ENCODE data around the gene KCNJ1.

KCNJ1 gene

GRCh38 chr11:128824191-128825049 lies 42.7 kb downstream of the KCNJ1 start:
- no peaks in the 10 kb centered on the region for H3K36me3 ChIP-seq (ENCODE audit: control insufficient read depth in 1 of 2, insufficient read depth in 2 of 2, low read length in 2 of 2)
- no peak overlapping the region for H3K27ac ChIP-seq (ENCODE audit: low read depth, low read length)
- no peak overlapping the region for H3K4me3 ChIP-seq (ENCODE audit: low read depth in 1 of 2, low read length in 2 of 2)
- H3K4me1 ChIP-seq (ENCODE audit: control insufficient read depth in 1 of 2, insufficient read depth in 2 of 2, low read length in 2 of 2) = no peaks in the 10 kb centered on the region
- no peak overlapping the region for H3K9ac ChIP-seq (ENCODE audit: low read depth in 1 of 2, low read length in 2 of 2)
- no peaks in the 10 kb centered on the region for H3K27me3 ChIP-seq (ENCODE audit: control insufficient read depth in 1 of 2, insufficient read depth in 2 of 2, low read length in 2 of 2)
- no peaks in the 10 kb centered on the region for H3K9me3 ChIP-seq (ENCODE audit: control insufficient read depth in 1 of 2, low read length in 2 of 2)

GRCh38 chr11:128823753-128824152 lies 43.3 kb downstream of the KCNJ1 start:
- H3K4me1 ChIP-seq (ENCODE audit: control insufficient read depth in 1 of 2, insufficient read depth in 2 of 2, low read length in 2 of 2) = no peaks in the 10 kb centered on the region
- H3K9ac ChIP-seq (ENCODE audit: low read depth in 1 of 2, low read length in 2 of 2) = no peak overlapping the region
- no peaks in the 10 kb centered on the region for H3K9me3 ChIP-seq (ENCODE audit: control insufficient read depth in 1 of 2, low read length in 2 of 2)
- no peaks in the 10 kb centered on the region for H3K27me3 ChIP-seq (ENCODE audit: control insufficient read depth in 1 of 2, insufficient read depth in 2 of 2, low read length in 2 of 2)
- H3K36me3 ChIP-seq (ENCODE audit: control insufficient read depth in 1 of 2, insufficient read depth in 2 of 2, low read length in 2 of 2) = peaks cover 0 to 3% of the 10 kb centered on the region in 2 donors
- H3K4me3 ChIP-seq (ENCODE audit: low read depth in 1 of 2, low read length in 2 of 2) = no peak overlapping the region
- H3K27ac ChIP-seq (ENCODE audit: low read depth, low read length) = no peak overlapping the region

GRCh38 chr11:128822130-128822529 lies 45.0 kb downstream of the KCNJ1 start:
- Histone ChIP-seq H3K9ac (ENCODE audit: low read depth in 1 of 2, low read length in 2 of 2) (no peak overlapping the region), H3K27me3 (ENCODE audit: control insufficient read depth in 1 of 2, insufficient read depth in 2 of 2, low read length in 2 of 2) (no peaks in the 10 kb centered on the region), H3K4me3 (ENCODE audit: low read depth in 1 of 2, low read length in 2 of 2) (no peak overlapping the region), H3K9me3 (ENCODE audit: control insufficient read depth in 1 of 2, low read length in 2 of 2) (no peaks in the 10 kb centered on the region), H3K36me3 (ENCODE audit: control insufficient read depth in 1 of 2, insufficient read depth in 2 of 2, low read length in 2 of 2) (peaks cover 0 to 6% of the 10 kb centered on the region in 2 donors), H3K4me1 (ENCODE audit: control insufficient read depth in 1 of 2, insufficient read depth in 2 of 2, low read length in 2 of 2) (no peaks in the 10 kb centered on the region), H3K27ac (ENCODE audit: low read depth, low read length) (no peak overlapping the region)

- Histone ChIP-seq H3K27me3 (ENCODE audit: control insufficient read depth in 1 of 2, insufficient read depth in 2 of 2, low read length in 2 of 2) (no peaks in the 10 kb centered on the region), H3K9me3 (ENCODE audit: control insufficient read depth in 1 of 2, low read length in 2 of 2) (no peaks in the 10 kb centered on the region), H3K4me1 (ENCODE audit: control insufficient read depth in 1 of 2, insufficient read depth in 2 of 2, low read length in 2 of 2) (no peaks in the 10 kb centered on the region), H3K4me3 (ENCODE audit: low read depth in 1 of 2, low read length in 2 of 2) (no peak overlapping the region), H3K9ac (ENCODE audit: low read depth in 1 of 2, low read length in 2 of 2) (no peak overlapping the region), H3K27ac (ENCODE audit: low read depth, low read length) (no peak overlapping the region), H3K36me3 (ENCODE audit: control insufficient read depth in 1 of 2, insufficient read depth in 2 of 2, low read length in 2 of 2) (peaks cover 0 to 6% of the 10 kb centered on the region in 2 donors)
Observed at GRCh38 chr11:128821556-128821955, 45.5 kb downstream of the KCNJ1 start.

- no peak overlapping the region for H3K9ac ChIP-seq (ENCODE audit: low read depth in 1 of 2, low read length in 2 of 2)
- no peak overlapping the region for H3K4me3 ChIP-seq (ENCODE audit: low read depth in 1 of 2, low read length in 2 of 2)
- peaks cover 0 to 6% of the 10 kb centered on the region in 2 donors for H3K36me3 ChIP-seq (ENCODE audit: control insufficient read depth in 1 of 2, insufficient read depth in 2 of 2, low read length in 2 of 2)
- H3K27me3 ChIP-seq (ENCODE audit: control insufficient read depth in 1 of 2, insufficient read depth in 2 of 2, low read length in 2 of 2) = no peaks in the 10 kb centered on the region
- no peak overlapping the region for H3K27ac ChIP-seq (ENCODE audit: low read depth, low read length)
- H3K4me1 ChIP-seq (ENCODE audit: control insufficient read depth in 1 of 2, insufficient read depth in 2 of 2, low read length in 2 of 2) = no peaks in the 10 kb centered on the region
- H3K9me3 ChIP-seq (ENCODE audit: control insufficient read depth in 1 of 2, low read length in 2 of 2) = no peaks in the 10 kb centered on the region
Observed at GRCh38 chr11:128819198-128819597, 47.9 kb downstream of the KCNJ1 start.

GRCh38 chr11:128814856-128815705 lies 52.0 kb downstream of the KCNJ1 start:
- H3K9me3 ChIP-seq (ENCODE audit: control insufficient read depth in 1 of 2, low read length in 2 of 2) = no peaks in the 10 kb centered on the region
- H3K27ac ChIP-seq (ENCODE audit: low read depth, low read length) = no peak overlapping the region
- H3K9ac ChIP-seq (ENCODE audit: low read depth in 1 of 2, low read length in 2 of 2) = no peak overlapping the region
- H3K27me3 ChIP-seq (ENCODE audit: control insufficient read depth in 1 of 2, insufficient read depth in 2 of 2, low read length in 2 of 2) = no peaks in the 10 kb centered on the region
- no peaks in the 10 kb centered on the region for H3K4me1 ChIP-seq (ENCODE audit: control insufficient read depth in 1 of 2, insufficient read depth in 2 of 2, low read length in 2 of 2)
- peaks cover 0 to 18% of the 10 kb centered on the region in 2 donors for H3K36me3 ChIP-seq (ENCODE audit: control insufficient read depth in 1 of 2, insufficient read depth in 2 of 2, low read length in 2 of 2)
- no peak overlapping the region for H3K4me3 ChIP-seq (ENCODE audit: low read depth in 1 of 2, low read length in 2 of 2)

GRCh38 chr11:128813729-128814128 lies 53.4 kb downstream of the KCNJ1 start:
- H3K9ac ChIP-seq (ENCODE audit: low read depth in 1 of 2, low read length in 2 of 2) = no peak overlapping the region
- no peak overlapping the region for H3K27ac ChIP-seq (ENCODE audit: low read depth, low read length)
- H3K36me3 ChIP-seq (ENCODE audit: control insufficient read depth in 1 of 2, insufficient read depth in 2 of 2, low read length in 2 of 2) = peaks cover 0 to 19% of the 10 kb centered on the region in 2 donors
- no peaks in the 10 kb centered on the region for H3K9me3 ChIP-seq (ENCODE audit: control insufficient read depth in 1 of 2, low read length in 2 of 2)
- no peak overlapping the region for H3K4me3 ChIP-seq (ENCODE audit: low read depth in 1 of 2, low read length in 2 of 2)
- no peaks in the 10 kb centered on the region for H3K4me1 ChIP-seq (ENCODE audit: control insufficient read depth in 1 of 2, insufficient read depth in 2 of 2, low read length in 2 of 2)
- H3K27me3 ChIP-seq (ENCODE audit: control insufficient read depth in 1 of 2, insufficient read depth in 2 of 2, low read length in 2 of 2) = no peaks in the 10 kb centered on the region

- no peak overlapping the region for H3K27ac ChIP-seq (ENCODE audit: low read depth, low read length)
- no peak overlapping the region for H3K4me3 ChIP-seq (ENCODE audit: low read depth in 1 of 2, low read length in 2 of 2)
- H3K36me3 ChIP-seq (ENCODE audit: control insufficient read depth in 1 of 2, insufficient read depth in 2 of 2, low read length in 2 of 2) = peaks cover 0 to 16% of the 10 kb centered on the region in 2 donors
- no peaks in the 10 kb centered on the region for H3K4me1 ChIP-seq (ENCODE audit: control insufficient read depth in 1 of 2, insufficient read depth in 2 of 2, low read length in 2 of 2)
- no peaks in the 10 kb centered on the region for H3K27me3 ChIP-seq (ENCODE audit: control insufficient read depth in 1 of 2, insufficient read depth in 2 of 2, low read length in 2 of 2)
- H3K9me3 ChIP-seq (ENCODE audit: control insufficient read depth in 1 of 2, low read length in 2 of 2) = no peaks in the 10 kb centered on the region
- H3K9ac ChIP-seq (ENCODE audit: low read depth in 1 of 2, low read length in 2 of 2) = no peak overlapping the region
Observed at GRCh38 chr11:128810784-128811514, 56.1 kb downstream of the KCNJ1 start.

GRCh38 chr11:128809128-128809527 lies 58.0 kb downstream of the KCNJ1 start:
- Histone ChIP-seq H3K9me3 (ENCODE audit: control insufficient read depth in 1 of 2, low read length in 2 of 2) (no peaks in the 10 kb centered on the region), H3K4me3 (ENCODE audit: low read depth in 1 of 2, low read length in 2 of 2) (no peak overlapping the region), H3K27me3 (ENCODE audit: control insufficient read depth in 1 of 2, insufficient read depth in 2 of 2, low read length in 2 of 2) (no peaks in the 10 kb centered on the region), H3K27ac (ENCODE audit: low read depth, low read length) (no peak overlapping the region), H3K9ac (ENCODE audit: low read depth in 1 of 2, low read length in 2 of 2) (no peak overlapping the region), H3K36me3 (ENCODE audit: control insufficient read depth in 1 of 2, insufficient read depth in 2 of 2, low read length in 2 of 2) (peaks cover 10 to 16% of the 10 kb centered on the region in 2 donors), H3K4me1 (ENCODE audit: control insufficient read depth in 1 of 2, insufficient read depth in 2 of 2, low read length in 2 of 2) (no peaks in the 10 kb centered on the region)
